ENCODE measurements around the gene TMEM209.

Gene TMEM209

GRCh38 chr7:130118294-130118693 lies 86.9 kb downstream of the TMEM209 start:
- Histone ChIP-seq H3K9me3 (ENCODE audit: control insufficient read depth, insufficient read depth, low read depth, low read length) (no peaks in the 10 kb centered on the region), H3K27me3 (ENCODE audit: control insufficient read depth, insufficient read depth, low read length) (no peaks in the 10 kb centered on the region), H3K27ac (ENCODE audit: low read depth, low read length) (no peak overlapping the region), H3K4me1 (ENCODE audit: control insufficient read depth, insufficient read depth, low read length) (no peaks in the 10 kb centered on the region), H3K9ac (ENCODE audit: low read length) (no peak overlapping the region), H3K4me3 (ENCODE audit: low read depth, low read length) (no peak overlapping the region), H3K36me3 (ENCODE audit: control insufficient read depth, insufficient read depth, low read length) (peaks cover 15% of the 10 kb centered on the region)

- Histone ChIP-seq H3K9me3 (ENCODE audit: control insufficient read depth, insufficient read depth, low read depth, low read length) (no peaks in the 10 kb centered on the region), H3K4me1 (ENCODE audit: control insufficient read depth, insufficient read depth, low read length) (no peaks in the 10 kb centered on the region), H3K27ac (ENCODE audit: low read depth, low read length) (no peak overlapping the region), H3K9ac (ENCODE audit: low read length) (no peak overlapping the region), H3K4me3 (ENCODE audit: low read depth, low read length) (no peak overlapping the region), H3K36me3 (ENCODE audit: control insufficient read depth, insufficient read depth, low read length) (no peaks in the 10 kb centered on the region; the same call in 1 of the 2 replicates), H3K27me3 (ENCODE audit: control insufficient read depth, insufficient read depth, low read length) (no peaks in the 10 kb centered on the region)
Measured at GRCh38 chr7:130114776-130115175, 90.4 kb downstream of the TMEM209 start.

All from HUES6 (cell line).